Measurements from ENCODE around the gene IKBIP. TPM values are rescaled to one million over a fixed set of nuclear protein-coding genes. Genes with fewer than 3 reads are reported as not detected.

Gene IKBIP
- total and polyA plus RNA-seq, 7 experiments from 2014 or later, result 2.3 to 24.6 (median 5.8) TPM

- Mint-ChIP-seq H3K9me3 (no peaks in the 10 kb centered on the region), H3K27ac (peak overlapping the region; percentile 98 to 100 (median 99)), H3K36me3 (peaks cover 0 to 26% (median 10%) of the 10 kb centered on the region in 5 donors), H3K4me3 (peak overlapping the region; percentile 88 to 99 (median 96)), H3K4me1 (peaks cover 20 to 49% (median 36%) of the 10 kb centered on the region in 7 donors), H3K27me3 (peaks cover 0 to 2% (median 0%) of the 10 kb centered on the region in 5 donors)
- ATAC-seq (peak; percentile 1), DNase-seq (peak in 1 of 9 donors; percentile 15)
- Histone ChIP-seq H3K4me3 (ENCODE audit: low read length) (peak overlapping the region; percentile 80), H3K4me1 (ENCODE audit: control insufficient read depth in 2 of 2, insufficient read depth in 2 of 2, low read length in 2 of 2) (peaks cover 17 to 22% of the 10 kb centered on the region in 2 donors), H3K36me3 (ENCODE audit: control insufficient read depth in 2 of 3, insufficient read depth in 3 of 3, low read length in 3 of 3) (peaks cover 0 to 36% (median 14%) of the 10 kb centered on the region in 3 experiments), H3K27me3 (ENCODE audit: control insufficient read depth in 2 of 2, insufficient read depth in 2 of 2, low read length in 2 of 2) (no peaks in the 10 kb centered on the region), H3K27ac (ENCODE audit: low read depth, low read length) (peak overlapping the region; percentile 95), H3K9me3 (ENCODE audit: control insufficient read depth in 2 of 3, low read length in 3 of 3) (no peaks in the 10 kb centered on the region)
- ChIA-PET POLR2A (interaction anchor here (0.9 to 4.5 kb wide), 13 partner anchors 12 to 108 kb away, joined by 3 to 55 read pairs (median 6); partner anchors contain the start of genes IKBIP and TMPO), CTCF (interaction anchor here (0.6 to 3.0 kb wide), 6 partner anchors 27 to 103 kb away, joined by 3 to 12 read pairs (median 5); no protein-coding TSS in a partner anchor)
- intact Hi-C loops (cut with micrococcal nuclease), result loop anchor here (5.0 to 10.0 kb wide), 2 partner anchors 1608 to 1611 kb away; partner anchors contain the start of gene ACTR6 (in 2 of the 2)
Observed at GRCh38 chr12:98594050-98594835, 50.3 kb downstream of the IKBIP start.

GRCh38 chr12:98593351-98594049, 51.1 kb downstream of the IKBIP start, which contains the start of gene SLC25A3:
Gene SLC25A3, plus strand, starts transcription at chr12:98593686. Its CDS starts 293 bp downstream, at chr12:98593979.
- Mint-ChIP-seq H3K4me1 (peaks cover 20 to 48% (median 36%) of the 10 kb centered on the region in 7 donors), H3K36me3 (peaks cover 0 to 26% (median 9%) of the 10 kb centered on the region in 5 donors), H3K9me3 (no peaks in the 10 kb centered on the region), H3K27ac (peak within 1 kb of the TSS; percentile 98 to 100 (median 99)), H3K27me3 (peaks cover 0 to 2% (median 0%) of the 10 kb centered on the region in 5 donors), H3K4me3 (peak within 1 kb of the TSS; percentile 88 to 99 (median 96))
- intact Hi-C loops (cut with micrococcal nuclease), result loop anchor here (1.0 to 10.0 kb wide), 13 partner anchors 26 to 1687 kb away; partner anchors contain the start of genes ACTR6 (in 2 of the 2), APAF1 (in 2 of the 2), NEDD1 (in 2 of the 2) and TMPO (in 2 of the 2)
- peak within 1 kb of the TSS; percentile 95 for H3K27ac ChIP-seq (ENCODE audit: low read depth, low read length)
- ChIA-PET POLR2A (interaction anchor here (0.5 to 4.5 kb wide), 15 partner anchors 12 to 91 kb away, joined by 3 to 55 read pairs (median 6); partner anchors contain the start of genes IKBIP and TMPO), CTCF (interaction anchor here (0.8 to 3.0 kb wide), 6 partner anchors 18 to 102 kb away, joined by 3 to 12 read pairs (median 5); no protein-coding TSS in a partner anchor)
- no peaks in the 10 kb centered on the region for H3K27me3 ChIP-seq (ENCODE audit: control insufficient read depth in 2 of 2, insufficient read depth in 2 of 2, low read length in 2 of 2)
- H3K4me3 ChIP-seq (ENCODE audit: low read length), result peak within 1 kb of the TSS; percentile 80
- ATAC-seq (peak; percentile 98), DNase-seq (peak; percentile 79 to 96 (median 92))
- peaks cover 0 to 28% (median 11%) of the 10 kb centered on the region in 3 experiments for H3K36me3 ChIP-seq (ENCODE audit: control insufficient read depth in 2 of 3, insufficient read depth in 3 of 3, low read length in 3 of 3)
- no peaks in the 10 kb centered on the region for H3K9me3 ChIP-seq (ENCODE audit: control insufficient read depth in 2 of 3, low read length in 3 of 3)
- H3K4me1 ChIP-seq (ENCODE audit: control insufficient read depth in 2 of 2, insufficient read depth in 2 of 2, low read length in 2 of 2), result peaks cover 17 to 22% of the 10 kb centered on the region in 2 donors

- peaks cover 0 to 2% (median 0%) of the 10 kb centered on the region in 5 donors for H3K27me3 Mint-ChIP-seq
- H3K4me3 Mint-ChIP-seq, result peak overlapping the region; percentile 88 to 99 (median 96)
- CTCF ChIA-PET, result interaction anchor here (0.8 to 3.0 kb wide), 5 partner anchors 18 to 101 kb away, joined by 3 to 12 read pairs (median 5); no protein-coding TSS in a partner anchor
- peaks cover 0 to 21% (median 7%) of the 10 kb centered on the region in 5 donors for H3K36me3 Mint-ChIP-seq
- POLR2A ChIA-PET, result interaction anchor here (0.5 to 4.5 kb wide), 14 partner anchors 13 to 100 kb away, joined by 3 to 55 read pairs (median 6); partner anchors contain the start of genes IKBIP and TMPO
- H3K27ac Mint-ChIP-seq, result peak overlapping the region; percentile 98 to 100 (median 99)
- H3K4me1 Mint-ChIP-seq, result peaks cover 20 to 42% (median 36%) of the 10 kb centered on the region in 7 donors
- H3K9me3 Mint-ChIP-seq, result no peaks in the 10 kb centered on the region
- intact Hi-C loops (cut with micrococcal nuclease), result loop anchor here (1.0 to 10.0 kb wide), 13 partner anchors 26 to 1686 kb away; partner anchors contain the start of genes ACTR6 (in 2 of the 2), APAF1 (in 2 of the 2), NEDD1 (in 2 of the 2) and TMPO (in 2 of the 2)
- H3K27me3 ChIP-seq (ENCODE audit: control insufficient read depth in 2 of 2, insufficient read depth in 2 of 2, low read length in 2 of 2), result no peaks in the 10 kb centered on the region
- peaks cover 0 to 23% (median 7%) of the 10 kb centered on the region in 3 experiments for H3K36me3 ChIP-seq (ENCODE audit: control insufficient read depth in 2 of 3, insufficient read depth in 3 of 3, low read length in 3 of 3)
- peaks cover 17 to 22% of the 10 kb centered on the region in 2 donors for H3K4me1 ChIP-seq (ENCODE audit: control insufficient read depth in 2 of 2, insufficient read depth in 2 of 2, low read length in 2 of 2)
- DNase-seq (peak in 1 of 9 donors; percentile 37), ATAC-seq (peak; percentile 8)
- H3K4me3 ChIP-seq (ENCODE audit: low read length), result peak overlapping the region; percentile 77
- H3K9me3 ChIP-seq (ENCODE audit: control insufficient read depth in 2 of 3, low read length in 3 of 3), result no peaks in the 10 kb centered on the region
- H3K27ac ChIP-seq (ENCODE audit: low read depth, low read length), result peak overlapping the region; percentile 95
Observed at GRCh38 chr12:98592825-98593322, 51.7 kb downstream of the IKBIP start.

- H3K36me3 Mint-ChIP-seq, result peaks cover 0 to 20% (median 6%) of the 10 kb centered on the region in 5 donors
- POLR2A ChIA-PET, result no interaction called here
Observed at GRCh38 chr12:98591209-98591608, 53.4 kb downstream of the IKBIP start.

GRCh38 chr12:98587084-98587483, 57.5 kb downstream of the IKBIP start:
- intact Hi-C loops (cut with micrococcal nuclease), result no loop called here
- H3K36me3 Mint-ChIP-seq, result no peaks in the 10 kb centered on the region

More at GRCh38 chr12:98591209-98591608, 53.4 kb downstream of the IKBIP start:
- no peak for ATAC-seq
- H3K36me3 ChIP-seq (ENCODE audit: control insufficient read depth in 2 of 3, insufficient read depth in 3 of 3, low read length in 3 of 3), result peaks cover 0 to 8% (median 0%) of the 10 kb centered on the region in 3 experiments
- peaks cover 0 to 2% (median 0%) of the 10 kb centered on the region in 5 donors for H3K27me3 Mint-ChIP-seq
- peak overlapping the region in 6 of 10 donors; percentile 33 to 73 (median 48) for H3K4me3 Mint-ChIP-seq
- no peaks in the 10 kb centered on the region for H3K9me3 ChIP-seq (ENCODE audit: control insufficient read depth in 2 of 3, low read length in 3 of 3)
- peaks cover 17% of the 10 kb centered on the region in 2 donors for H3K4me1 ChIP-seq (ENCODE audit: control insufficient read depth in 2 of 2, insufficient read depth in 2 of 2, low read length in 2 of 2)
- peak overlapping the region in 8 of 9 donors; percentile 46 to 88 (median 74) for H3K27ac Mint-ChIP-seq
- no peak overlapping the region for H3K27ac ChIP-seq (ENCODE audit: low read depth, low read length)
- no peak for DNase-seq
- no peaks in the 10 kb centered on the region for H3K9me3 Mint-ChIP-seq
- peaks cover 19 to 30% (median 26%) of the 10 kb centered on the region in 7 donors for H3K4me1 Mint-ChIP-seq
- H3K27me3 ChIP-seq (ENCODE audit: control insufficient read depth in 2 of 2, insufficient read depth in 2 of 2, low read length in 2 of 2), result no peaks in the 10 kb centered on the region
- intact Hi-C loops (cut with micrococcal nuclease), result loop anchor here (5.0 to 10.0 kb wide), 2 partner anchors 1611 to 1614 kb away; partner anchors contain the start of gene ACTR6 (in 2 of the 2)
- H3K4me3 ChIP-seq (ENCODE audit: low read length), result no peak overlapping the region
- CTCF ChIA-PET, result interaction anchor here (0.7 kb wide), 2 partner anchors 61 to 97 kb away, joined by 3 to 9 read pairs; no protein-coding TSS in a partner anchor

More at GRCh38 chr12:98587084-98587483, 57.5 kb downstream of the IKBIP start:
- ChIA-PET POLR2A (interaction anchor here (0.7 kb wide), 1 partner anchor 25 kb away, joined by 5 read pairs; no protein-coding TSS in a partner anchor), CTCF (no interaction called here)
- Histone ChIP-seq H3K27ac (ENCODE audit: low read depth, low read length) (no peak overlapping the region), H3K9me3 (ENCODE audit: control insufficient read depth in 2 of 3, low read length in 3 of 3) (no peaks in the 10 kb centered on the region), H3K36me3 (ENCODE audit: control insufficient read depth in 2 of 3, insufficient read depth in 3 of 3, low read length in 3 of 3) (no peaks in the 10 kb centered on the region), H3K4me3 (ENCODE audit: low read length) (no peak overlapping the region), H3K4me1 (ENCODE audit: control insufficient read depth in 2 of 2, insufficient read depth in 2 of 2, low read length in 2 of 2) (no peaks in the 10 kb centered on the region), H3K27me3 (ENCODE audit: control insufficient read depth in 2 of 2, insufficient read depth in 2 of 2, low read length in 2 of 2) (no peaks in the 10 kb centered on the region)
- Mint-ChIP-seq H3K4me1 (peaks cover 0 to 6% (median 3%) of the 10 kb centered on the region in 7 donors), H3K27me3 (peaks cover 0 to 9% (median 0%) of the 10 kb centered on the region in 5 donors), H3K4me3 (no peak overlapping the region), H3K27ac (no peak overlapping the region), H3K9me3 (no peaks in the 10 kb centered on the region)
- DNase-seq, result no peak
- no peak for ATAC-seq

Data from naive thymus-derived CD4-positive, alpha-beta T cell (primary cell).